GM19099 (cell line): ENCODE results near the gene CALHM4.

ENCODE experiments used
- POLR2A ChIP-seq: IDR thresholded peaks from 3 replicates; pipeline ENCODE4 v1.6.1; 2011; ENCODE audit warnings: low read depth; ENCODE audit not compliant: insufficient read length; ENCODE audit errors: extremely low read depth

Gene CALHM4

GRCh38 chr6:116530436-116530835, 23.1 kb upstream of the CALHM4 start:
- no peak for TF ChIP-seq POLR2A

GRCh38 chr6:116531675-116532570, 21.6 kb upstream of the CALHM4 start:
- TF ChIP-seq POLR2A: no peak

- no peak for TF ChIP-seq POLR2A
Observed at GRCh38 chr6:116533233-116533957, 20.2 kb upstream of the CALHM4 start.

- no peak for TF ChIP-seq POLR2A
Observed at GRCh38 chr6:116535109-116535508, 18.4 kb upstream of the CALHM4 start.

GRCh38 chr6:116536216-116536621, 17.3 kb upstream of the CALHM4 start:
- TF ChIP-seq POLR2A: no peak

- no peak for TF ChIP-seq POLR2A
Observed at GRCh38 chr6:116542426-116542825, 11.1 kb upstream of the CALHM4 start.

- TF ChIP-seq POLR2A: no peak
Observed at GRCh38 chr6:116543149-116543548, 10.4 kb upstream of the CALHM4 start.

GRCh38 chr6:116545651-116546050, 7.9 kb upstream of the CALHM4 start, which contains the start of gene TRAPPC3L:
TSS of gene TRAPPC3L (minus strand) at chr6:116545684. CDS start at chr6:116545514, 170 bp downstream.
- no peak for TF ChIP-seq POLR2A

GRCh38 chr6:116547358-116547757, 6.2 kb upstream of the CALHM4 start:
- TF ChIP-seq POLR2A: no peak

GRCh38 chr6:116550796-116551195, 2.8 kb upstream of the CALHM4 start:
- TF ChIP-seq POLR2A: no peak

- TF ChIP-seq POLR2A: no peak
Observed at GRCh38 chr6:116556065-116556464, 2.5 kb downstream of the CALHM4 start.

- TF ChIP-seq POLR2A: no peak
Observed at GRCh38 chr6:116556814-116557415, 3.4 kb downstream of the CALHM4 start.

- no peak for TF ChIP-seq POLR2A
Observed at GRCh38 chr6:116557893-116558292, 4.3 kb downstream of the CALHM4 start.

GRCh38 chr6:116560130-116560529, 6.6 kb downstream of the CALHM4 start:
- TF ChIP-seq POLR2A: no peak

- no peak for TF ChIP-seq POLR2A
Observed at GRCh38 chr6:116561377-116562018, 7.9 kb downstream of the CALHM4 start.

GRCh38 chr6:116562019-116562403, 8.5 kb downstream of the CALHM4 start:
- no peak for TF ChIP-seq POLR2A

- TF ChIP-seq POLR2A: no peak
Observed at GRCh38 chr6:116562614-116563013, 9.1 kb downstream of the CALHM4 start.
